ENCODE results near the gene ACYP1.

The ACYP1 gene

GRCh38 chr14:75042035-75042434, 21.8 kb downstream of the ACYP1 start:
- DNase-seq (ENCODE audit: low spot score in 2 of 2) (no peak), ATAC-seq (ENCODE audit: low read depth) (no peak)
- no peaks in the 10 kb centered on the region for H3K9me3 Mint-ChIP-seq
- H3K27ac Mint-ChIP-seq, result no peak overlapping the region
- H3K4me3 Mint-ChIP-seq, result no peak overlapping the region
- H3K4me1 Mint-ChIP-seq, result peaks cover 17% of the 10 kb centered on the region
- peaks cover 4% of the 10 kb centered on the region for H3K36me3 Mint-ChIP-seq
- no peaks in the 10 kb centered on the region for H3K27me3 Mint-ChIP-seq

GRCh38 chr14:75041613-75042012, 22.2 kb downstream of the ACYP1 start:
- no peak overlapping the region for H3K4me3 Mint-ChIP-seq
- no peaks in the 10 kb centered on the region for H3K9me3 Mint-ChIP-seq
- H3K36me3 Mint-ChIP-seq, result peaks cover 8% of the 10 kb centered on the region
- no peak overlapping the region for H3K27ac Mint-ChIP-seq
- no peaks in the 10 kb centered on the region for H3K27me3 Mint-ChIP-seq
- peaks cover 17% of the 10 kb centered on the region for H3K4me1 Mint-ChIP-seq
- no peak for DNase-seq (ENCODE audit: low spot score in 2 of 2)
- ATAC-seq (ENCODE audit: low read depth), result no peak

- Mint-ChIP-seq H3K4me1 (peaks cover 13% of the 10 kb centered on the region), H3K27ac (no peak overlapping the region), H3K36me3 (peaks cover 11% of the 10 kb centered on the region), H3K9me3 (no peaks in the 10 kb centered on the region), H3K4me3 (no peak overlapping the region), H3K27me3 (no peaks in the 10 kb centered on the region)
- no peak for ATAC-seq (ENCODE audit: low read depth)
- no peak for DNase-seq (ENCODE audit: low spot score in 2 of 2)
These were observed 22.9 kb downstream of the ACYP1 start for GRCh38 chr14:75040959-75041358.

DNA sequence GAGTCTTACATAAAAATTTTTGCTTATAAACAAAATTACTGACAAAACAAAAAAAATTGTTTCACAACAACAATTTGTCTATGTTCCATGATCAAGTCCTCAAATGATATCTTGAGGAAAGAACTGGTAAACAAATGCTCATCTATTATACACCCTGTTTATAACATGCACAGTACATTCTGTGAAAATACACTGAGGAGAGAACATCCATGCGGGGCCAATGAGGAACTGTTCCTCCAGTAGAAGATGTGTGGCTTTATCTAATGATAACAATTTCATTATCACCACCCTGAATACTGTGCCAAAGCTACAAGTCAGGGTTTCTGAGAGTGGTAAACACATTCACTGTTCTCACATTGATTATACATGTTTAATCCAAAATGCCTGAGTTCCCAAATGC, 23.3 kb downstream of the ACYP1 start:
- DNase-seq (ENCODE audit: low spot score in 2 of 2), result no peak
- Mint-ChIP-seq H3K27me3 (no peaks in the 10 kb centered on the region), H3K9me3 (no peaks in the 10 kb centered on the region), H3K27ac (no peak overlapping the region), H3K36me3 (peaks cover 14% of the 10 kb centered on the region), H3K4me1 (peaks cover 10% of the 10 kb centered on the region), H3K4me3 (no peak overlapping the region)
- ATAC-seq (ENCODE audit: low read depth), result no peak

GRCh38 chr14:75032939-75033338, 30.9 kb downstream of the ACYP1 start:
- Mint-ChIP-seq H3K36me3 (peaks cover 27% of the 10 kb centered on the region), H3K4me3 (no peak overlapping the region), H3K27me3 (no peaks in the 10 kb centered on the region), H3K9me3 (no peaks in the 10 kb centered on the region), H3K4me1 (no peaks in the 10 kb centered on the region), H3K27ac (no peak overlapping the region)
- ATAC-seq (ENCODE audit: low read depth) (no peak), DNase-seq (ENCODE audit: low spot score in 2 of 2) (no peak)

GRCh38 chr14:75030147-75030546, 33.7 kb downstream of the ACYP1 start:
- Mint-ChIP-seq H3K27ac (no peak overlapping the region), H3K4me3 (no peak overlapping the region), H3K36me3 (peaks cover 18% of the 10 kb centered on the region), H3K9me3 (no peaks in the 10 kb centered on the region), H3K4me1 (no peaks in the 10 kb centered on the region), H3K27me3 (no peaks in the 10 kb centered on the region)
- DNase-seq (ENCODE audit: low spot score in 2 of 2) (no peak), ATAC-seq (ENCODE audit: low read depth) (no peak)

GRCh38 chr14:75025876-75026275, 37.9 kb downstream of the ACYP1 start:
- no peak overlapping the region for H3K27ac Mint-ChIP-seq
- DNase-seq (ENCODE audit: low spot score in 2 of 2) (no peak), ATAC-seq (ENCODE audit: low read depth) (no peak)
- no peaks in the 10 kb centered on the region for H3K27me3 Mint-ChIP-seq
- peaks cover 16% of the 10 kb centered on the region for H3K36me3 Mint-ChIP-seq
- H3K4me1 Mint-ChIP-seq, result no peaks in the 10 kb centered on the region
- no peaks in the 10 kb centered on the region for H3K9me3 Mint-ChIP-seq
- no peak overlapping the region for H3K4me3 Mint-ChIP-seq

GRCh38 chr14:75025082-75025481, 38.7 kb downstream of the ACYP1 start:
- H3K4me3 Mint-ChIP-seq, result no peak overlapping the region
- H3K27me3 Mint-ChIP-seq, result no peaks in the 10 kb centered on the region
- DNase-seq (ENCODE audit: low spot score in 2 of 2) (no peak), ATAC-seq (ENCODE audit: low read depth) (no peak)
- no peak overlapping the region for H3K27ac Mint-ChIP-seq
- peaks cover 14% of the 10 kb centered on the region for H3K36me3 Mint-ChIP-seq
- H3K4me1 Mint-ChIP-seq, result no peaks in the 10 kb centered on the region
- H3K9me3 Mint-ChIP-seq, result no peaks in the 10 kb centered on the region

GRCh38 chr14:75023108-75023507, 40.7 kb downstream of the ACYP1 start:
- ATAC-seq (ENCODE audit: low read depth), result no peak
- Mint-ChIP-seq H3K36me3 (peaks cover 16% of the 10 kb centered on the region), H3K4me3 (no peak overlapping the region), H3K9me3 (no peaks in the 10 kb centered on the region), H3K27me3 (no peaks in the 10 kb centered on the region), H3K27ac (no peak overlapping the region), H3K4me1 (no peaks in the 10 kb centered on the region)
- DNase-seq (ENCODE audit: low spot score in 2 of 2), result no peak

- no peaks in the 10 kb centered on the region for H3K27me3 Mint-ChIP-seq
- peaks cover 15% of the 10 kb centered on the region for H3K36me3 Mint-ChIP-seq
- DNase-seq (ENCODE audit: low spot score in 2 of 2) (no peak), ATAC-seq (ENCODE audit: low read depth) (no peak)
- H3K4me1 Mint-ChIP-seq, result no peaks in the 10 kb centered on the region
- no peak overlapping the region for H3K4me3 Mint-ChIP-seq
- no peak overlapping the region for H3K27ac Mint-ChIP-seq
- H3K9me3 Mint-ChIP-seq, result no peaks in the 10 kb centered on the region
These were observed 41.2 kb downstream of the ACYP1 start for GRCh38 chr14:75022655-75023054.

DNA sequence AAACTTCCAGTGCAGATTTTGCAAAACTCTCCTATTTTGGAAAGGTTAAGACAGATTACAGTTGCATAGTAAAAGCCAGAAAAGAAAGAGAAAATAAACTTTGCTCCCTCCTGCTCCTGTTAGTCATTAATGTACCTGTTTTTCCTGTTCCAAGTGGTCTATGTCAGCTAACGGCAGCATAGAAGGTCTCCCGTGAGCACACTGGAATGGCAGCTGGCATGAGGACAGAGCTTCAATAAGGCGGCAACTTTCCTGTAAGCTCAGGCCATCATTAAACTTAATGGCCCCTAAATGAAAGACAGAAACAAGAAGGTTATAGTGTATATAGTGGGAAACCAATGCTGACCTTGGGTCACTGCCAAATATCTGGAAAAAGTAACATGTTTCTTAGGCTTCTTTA, 45.1 kb downstream of the ACYP1 start:
- no peak overlapping the region for H3K27ac Mint-ChIP-seq
- DNase-seq (ENCODE audit: low spot score in 2 of 2) (no peak), ATAC-seq (ENCODE audit: low read depth) (no peak)
- H3K4me1 Mint-ChIP-seq, result no peaks in the 10 kb centered on the region
- H3K4me3 Mint-ChIP-seq, result no peak overlapping the region
- no peaks in the 10 kb centered on the region for H3K27me3 Mint-ChIP-seq
- no peaks in the 10 kb centered on the region for H3K9me3 Mint-ChIP-seq
- peaks cover 24% of the 10 kb centered on the region for H3K36me3 Mint-ChIP-seq

DNA sequence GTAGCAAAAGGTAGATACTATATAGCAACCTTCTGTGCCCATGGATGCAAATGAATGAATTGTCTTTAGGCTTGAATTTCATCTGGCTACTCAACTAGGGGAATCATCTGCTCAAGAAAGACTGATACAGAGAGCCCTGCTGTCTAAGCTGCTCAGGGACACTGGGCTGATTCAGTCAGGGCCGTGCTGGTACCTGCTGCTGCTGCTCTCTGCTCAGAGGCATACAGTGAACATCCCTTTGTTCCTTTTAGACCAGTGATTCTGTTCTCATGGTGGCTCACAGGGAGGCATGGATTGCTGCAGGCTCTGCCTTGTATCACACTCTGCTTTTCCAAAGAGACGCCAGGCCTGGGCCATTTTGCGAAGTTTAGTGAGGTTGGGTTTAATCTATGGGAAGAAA, 47.0 kb downstream of the ACYP1 start:
- no peak for ATAC-seq (ENCODE audit: low read depth)

DNA sequence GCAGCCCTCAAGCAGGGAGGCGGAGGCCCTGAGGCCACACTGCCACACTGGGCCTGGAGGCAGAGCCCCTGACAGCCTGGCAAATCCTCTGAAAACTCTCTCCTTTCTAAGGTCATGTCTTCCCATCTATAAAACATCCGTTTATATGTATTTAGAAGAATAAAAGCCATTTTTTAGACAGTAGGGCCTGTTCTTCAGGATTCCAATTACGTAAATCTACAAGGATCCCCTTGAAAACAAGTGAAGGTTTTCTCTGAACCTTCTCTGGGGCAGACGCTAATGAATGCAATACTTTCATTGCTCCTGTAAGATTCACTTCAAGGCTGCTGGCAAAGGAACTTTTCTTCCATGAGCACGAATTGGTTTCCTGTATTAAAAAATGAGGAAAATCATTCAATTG, 48.3 kb downstream of the ACYP1 start:
- H3K4me1 Mint-ChIP-seq, result no peaks in the 10 kb centered on the region
- H3K27me3 Mint-ChIP-seq, result no peaks in the 10 kb centered on the region
- H3K4me3 Mint-ChIP-seq, result no peak overlapping the region
- H3K36me3 Mint-ChIP-seq, result peaks cover 17% of the 10 kb centered on the region
- DNase-seq (ENCODE audit: low spot score in 2 of 2), result no peak
- ATAC-seq (ENCODE audit: low read depth), result no peak
- H3K27ac Mint-ChIP-seq, result no peak overlapping the region
- no peaks in the 10 kb centered on the region for H3K9me3 Mint-ChIP-seq

More for the DNA sequence above, 47.0 kb downstream of the ACYP1 start:
- peaks cover 21% of the 10 kb centered on the region for H3K36me3 Mint-ChIP-seq
- no peaks in the 10 kb centered on the region for H3K4me1 Mint-ChIP-seq
- H3K9me3 Mint-ChIP-seq, result no peaks in the 10 kb centered on the region
- H3K27me3 Mint-ChIP-seq, result no peaks in the 10 kb centered on the region
- H3K4me3 Mint-ChIP-seq, result no peak overlapping the region
- no peak overlapping the region for H3K27ac Mint-ChIP-seq
- DNase-seq (ENCODE audit: low spot score in 2 of 2), result no peak

- DNase-seq (ENCODE audit: low spot score in 2 of 2), result no peak
- H3K36me3 Mint-ChIP-seq, result peaks cover 18% of the 10 kb centered on the region
- H3K4me1 Mint-ChIP-seq, result no peaks in the 10 kb centered on the region
- ATAC-seq (ENCODE audit: low read depth), result no peak
- H3K27ac Mint-ChIP-seq, result no peak overlapping the region
- no peaks in the 10 kb centered on the region for H3K27me3 Mint-ChIP-seq
- no peaks in the 10 kb centered on the region for H3K9me3 Mint-ChIP-seq
- H3K4me3 Mint-ChIP-seq, result no peak overlapping the region
These were observed 50.5 kb downstream of the ACYP1 start for GRCh38 chr14:75013290-75013689.

DNA sequence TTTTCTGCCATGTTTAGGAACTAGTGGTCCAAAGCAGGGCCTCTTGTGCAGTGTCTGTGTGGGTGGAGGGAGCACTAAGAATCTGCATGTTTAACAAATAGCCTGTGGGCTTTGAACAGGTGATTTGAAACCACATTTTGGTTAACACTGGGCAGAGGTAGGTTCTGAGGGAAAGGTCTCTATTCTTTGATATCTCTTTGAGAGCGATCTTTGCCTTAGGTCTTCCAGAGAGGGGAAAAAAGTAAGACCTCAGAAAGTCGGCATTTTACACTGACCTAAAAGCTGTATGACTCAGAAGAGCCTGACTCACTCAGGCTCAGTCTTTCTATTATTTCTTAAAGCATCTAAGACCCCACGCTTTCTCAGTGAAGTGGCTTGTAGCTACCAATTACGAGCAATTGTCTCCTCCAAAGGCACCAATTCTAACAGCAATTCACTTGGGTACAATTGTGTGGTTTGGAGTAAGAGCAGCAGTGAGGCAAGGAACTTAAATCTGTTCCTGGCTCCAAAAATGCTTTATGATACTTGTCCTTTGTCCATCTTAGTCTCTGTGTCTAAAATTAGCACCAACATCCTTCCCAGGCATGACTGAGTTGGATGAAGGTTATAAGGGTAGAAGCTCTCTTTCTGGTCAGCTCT, 52.3 kb downstream of the ACYP1 start:
- H3K27me3 Mint-ChIP-seq, result no peaks in the 10 kb centered on the region
- no peak overlapping the region for H3K4me3 Mint-ChIP-seq
- peaks cover 24% of the 10 kb centered on the region for H3K36me3 Mint-ChIP-seq
- H3K9me3 Mint-ChIP-seq, result no peaks in the 10 kb centered on the region
- ATAC-seq (ENCODE audit: low read depth) (no peak), DNase-seq (ENCODE audit: low spot score in 2 of 2) (no peak)
- H3K27ac Mint-ChIP-seq, result no peak overlapping the region
- peaks cover 2% of the 10 kb centered on the region for H3K4me1 Mint-ChIP-seq
